Measurements from ENCODE around the gene DRAP1. TPM values are rescaled to one million over a fixed set of nuclear protein-coding genes. Genes with fewer than 3 reads are reported as not detected.
A peak's percentile ranks its signal among the peaks of the same experiment; 100 is the strongest.

Gene DRAP1
- total and polyA plus RNA-seq, 2 experiments from 2014 or later, result 121 to 294 TPM

DNA sequence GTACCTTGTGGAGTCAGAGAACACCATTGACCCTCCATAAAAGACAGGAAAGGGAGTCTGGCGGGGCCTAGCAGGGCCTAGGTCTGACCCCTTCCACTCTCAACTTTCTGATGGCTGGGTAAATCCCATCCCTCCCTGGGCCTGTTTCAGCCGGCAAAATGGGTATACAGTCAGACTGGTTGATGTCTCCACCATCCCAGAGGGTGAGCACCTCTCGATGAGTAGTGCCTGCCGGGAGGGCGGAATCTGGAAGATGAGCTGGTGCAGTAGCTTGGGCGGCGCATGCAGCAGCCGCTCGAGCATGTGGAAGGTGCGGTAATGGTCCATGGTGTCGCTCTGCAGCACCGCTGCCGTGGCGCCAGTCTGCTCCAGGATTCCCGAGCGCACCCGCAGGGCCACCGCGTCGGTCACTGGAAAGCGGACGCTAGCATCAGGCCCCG lies 31.5 kb upstream of the DRAP1 start:
- Histone ChIP-seq H3K36me3 (ENCODE audit: insufficient read depth) (peaks cover 14% of the 10 kb centered on the region; the same call in 1 of the 2 replicates), H3K27ac (ENCODE audit: low read depth) (peak overlapping the region; percentile 78; the same call in 1 of the 2 replicates), H3K4me2 (peak overlapping the region; percentile 89), H2AFZ (peak overlapping the region; percentile 95), H4K20me1 (replicated peaks; ENCODE audit: insufficient read depth) (peaks cover 25% of the 10 kb centered on the region), H3K4me3 (peak overlapping the region; percentile 93), H3K27me3 (ENCODE audit: insufficient read depth) (peaks cover 25% of the 10 kb centered on the region), H3K4me1 (ENCODE audit: insufficient read depth) (peaks cover 29% of the 10 kb centered on the region), H3K9me2 (ENCODE audit: insufficient read depth) (no peaks in the 10 kb centered on the region), H3K79me2 (replicated peaks; ENCODE audit: insufficient read depth) (peaks cover 13% of the 10 kb centered on the region), H3F3A (replicated peaks; ENCODE audit: low read depth) (peaks cover 39% of the 10 kb centered on the region)
- peaks cover 2% of the 10 kb centered on the region; the same call in 1 of the 3 replicates for H3K9me3 Mint-ChIP-seq
- peak overlapping the region; percentile 99 for H3K27ac Mint-ChIP-seq
- TF ChIP-seq ZNF114 (CRISPR knock-in tag; IDR thresholded peaks at IDR 0.05) (no peak), POLR2AphosphoS5 (IDR thresholded peaks at IDR 0.05; ENCODE audit: low read depth) (no peak), ZNF462 (CRISPR knock-in tag; IDR thresholded peaks at IDR 0.05) (no peak), EZH2phosphoT487 (IDR thresholded peaks at IDR 0.05; ENCODE audit: unreplicated experiment) (no peak), JUNB (IDR thresholded peaks at IDR 0.05; ENCODE audit: unreplicated experiment) (no peak)
- TF ChIP-seq, protein P1, sequence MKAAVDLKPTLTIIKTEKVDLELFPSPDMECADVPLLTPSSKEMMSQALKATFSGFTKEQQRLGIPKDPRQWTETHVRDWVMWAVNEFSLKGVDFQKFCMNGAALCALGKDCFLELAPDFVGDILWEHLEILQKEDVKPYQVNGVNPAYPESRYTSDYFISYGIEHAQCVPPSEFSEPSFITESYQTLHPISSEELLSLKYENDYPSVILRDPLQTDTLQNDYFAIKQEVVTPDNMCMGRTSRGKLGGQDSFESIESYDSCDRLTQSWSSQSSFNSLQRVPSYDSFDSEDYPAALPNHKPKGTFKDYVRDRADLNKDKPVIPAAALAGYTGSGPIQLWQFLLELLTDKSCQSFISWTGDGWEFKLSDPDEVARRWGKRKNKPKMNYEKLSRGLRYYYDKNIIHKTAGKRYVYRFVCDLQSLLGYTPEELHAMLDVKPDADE (IDR thresholded peaks at IDR 0.05), result no peak
- TF ChIP-seq, protein P2, sequence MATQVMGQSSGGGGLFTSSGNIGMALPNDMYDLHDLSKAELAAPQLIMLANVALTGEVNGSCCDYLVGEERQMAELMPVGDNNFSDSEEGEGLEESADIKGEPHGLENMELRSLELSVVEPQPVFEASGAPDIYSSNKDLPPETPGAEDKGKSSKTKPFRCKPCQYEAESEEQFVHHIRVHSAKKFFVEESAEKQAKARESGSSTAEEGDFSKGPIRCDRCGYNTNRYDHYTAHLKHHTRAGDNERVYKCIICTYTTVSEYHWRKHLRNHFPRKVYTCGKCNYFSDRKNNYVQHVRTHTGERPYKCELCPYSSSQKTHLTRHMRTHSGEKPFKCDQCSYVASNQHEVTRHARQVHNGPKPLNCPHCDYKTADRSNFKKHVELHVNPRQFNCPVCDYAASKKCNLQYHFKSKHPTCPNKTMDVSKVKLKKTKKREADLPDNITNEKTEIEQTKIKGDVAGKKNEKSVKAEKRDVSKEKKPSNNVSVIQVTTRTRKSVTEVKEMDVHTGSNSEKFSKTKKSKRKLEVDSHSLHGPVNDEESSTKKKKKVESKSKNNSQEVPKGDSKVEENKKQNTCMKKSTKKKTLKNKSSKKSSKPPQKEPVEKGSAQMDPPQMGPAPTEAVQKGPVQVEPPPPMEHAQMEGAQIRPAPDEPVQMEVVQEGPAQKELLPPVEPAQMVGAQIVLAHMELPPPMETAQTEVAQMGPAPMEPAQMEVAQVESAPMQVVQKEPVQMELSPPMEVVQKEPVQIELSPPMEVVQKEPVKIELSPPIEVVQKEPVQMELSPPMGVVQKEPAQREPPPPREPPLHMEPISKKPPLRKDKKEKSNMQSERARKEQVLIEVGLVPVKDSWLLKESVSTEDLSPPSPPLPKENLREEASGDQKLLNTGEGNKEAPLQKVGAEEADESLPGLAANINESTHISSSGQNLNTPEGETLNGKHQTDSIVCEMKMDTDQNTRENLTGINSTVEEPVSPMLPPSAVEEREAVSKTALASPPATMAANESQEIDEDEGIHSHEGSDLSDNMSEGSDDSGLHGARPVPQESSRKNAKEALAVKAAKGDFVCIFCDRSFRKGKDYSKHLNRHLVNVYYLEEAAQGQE (IDR thresholded peaks at IDR 0.05; ENCODE audit: unreplicated experiment), result no peak
- DNase-seq (ENCODE audit: low spot score) (no peak), ATAC-seq (no peak)
- H3K4me3 Mint-ChIP-seq, result peak overlapping the region; percentile 98
- H3K36me3 Mint-ChIP-seq (ENCODE audit: low read depth), result peaks cover 43% of the 10 kb centered on the region
- H3K4me1 Mint-ChIP-seq, result peaks cover 38% of the 10 kb centered on the region
- H3K27me3 Mint-ChIP-seq (ENCODE audit: insufficient read depth, low read depth, poor library complexity), result peaks cover 39% of the 10 kb centered on the region
